Ascending aorta (tissue), 2 donors: Measurements from ENCODE around the gene KCTD19. TPM values are rescaled to one million over a fixed set of nuclear protein-coding genes. Genes with fewer than 3 reads are reported as not detected.

Source experiments
- DNase-seq, 2 donors: peaks; one replicate each; pipeline ENCODE4 v3.0.0-alpha.2; 2019; ENCODE audit warnings: low spot score in 2 of 2
- H3K27ac ChIP-seq, 2 donors: fragments of 200-600 bp; sonication (generic); one replicate each; pipeline ENCODE4 v1.5.1; 2016 to 2017; ENCODE audit warnings: mild to moderate bottlenecking in 1 of 2
- H3K27me3 ChIP-seq: fragments of 200-600 bp; sonication (generic); one replicate; pipeline ENCODE4 v1.5.1; 2017
- H3K36me3 ChIP-seq, 2 donors: fragments of 200-600 bp; sonication (generic); one replicate each; pipeline ENCODE4 v1.5.1; 2016
- H3K4me1 ChIP-seq, 2 donors: fragments of 200-600 bp; sonication (generic); one replicate each; pipeline ENCODE4 v1.5.1; 2016 to 2017; ENCODE audit warnings: mild to moderate bottlenecking in 1 of 2
- H3K4me3 ChIP-seq, 2 donors: fragments of 200-600 bp; sonication (generic); one replicate each; pipeline ENCODE4 v1.5.1; 2016 to 2017; ENCODE audit warnings: mild to moderate bottlenecking in 1 of 2
- H3K9me3 ChIP-seq, 2 donors: fragments of 200-600 bp; sonication (generic); one replicate each; pipeline ENCODE4 v1.5.1; 2016
- intact Hi-C: fragments of 100-400 bp; cut with DNase I; formaldehyde crosslinking; loops from one replicate; pipeline ENCODE4 v1.15.1; 2023
- total RNA-seq: library from RNA; depleted of rRNA; stranded (reverse); fragments of >200 nt; gene quantifications from one replicate; pipeline ENCODE4 v1.1.0, GENCODE V29; 2016
- TF ChIP-seq, protein P1 (sequence below), 3 experiments: fragments of 200-600 bp in 2 of 3; fragments of 450-650 bp in 1 of 3; sonication (generic) in 2 of 3; IDR thresholded peaks; one replicate each; pipeline ENCODE4 v1.5.1; 2016 to 2019; ENCODE audit warnings: antibody characterized with exemption in 3 of 3, mild to moderate bottlenecking in 1 of 3, moderate library complexity in 1 of 3

The KCTD19 gene
- total RNA-seq, 1 donor from 2014 or later = not detected

- intact Hi-C loops = no loop called here
- H3K27me3 ChIP-seq = no peaks in the 10 kb centered on the region
- DNase-seq = no peak
- no peak overlapping the region for H3K4me3 ChIP-seq
- H3K4me1 ChIP-seq = no peaks in the 10 kb centered on the region
- TF ChIP-seq, protein P1, sequence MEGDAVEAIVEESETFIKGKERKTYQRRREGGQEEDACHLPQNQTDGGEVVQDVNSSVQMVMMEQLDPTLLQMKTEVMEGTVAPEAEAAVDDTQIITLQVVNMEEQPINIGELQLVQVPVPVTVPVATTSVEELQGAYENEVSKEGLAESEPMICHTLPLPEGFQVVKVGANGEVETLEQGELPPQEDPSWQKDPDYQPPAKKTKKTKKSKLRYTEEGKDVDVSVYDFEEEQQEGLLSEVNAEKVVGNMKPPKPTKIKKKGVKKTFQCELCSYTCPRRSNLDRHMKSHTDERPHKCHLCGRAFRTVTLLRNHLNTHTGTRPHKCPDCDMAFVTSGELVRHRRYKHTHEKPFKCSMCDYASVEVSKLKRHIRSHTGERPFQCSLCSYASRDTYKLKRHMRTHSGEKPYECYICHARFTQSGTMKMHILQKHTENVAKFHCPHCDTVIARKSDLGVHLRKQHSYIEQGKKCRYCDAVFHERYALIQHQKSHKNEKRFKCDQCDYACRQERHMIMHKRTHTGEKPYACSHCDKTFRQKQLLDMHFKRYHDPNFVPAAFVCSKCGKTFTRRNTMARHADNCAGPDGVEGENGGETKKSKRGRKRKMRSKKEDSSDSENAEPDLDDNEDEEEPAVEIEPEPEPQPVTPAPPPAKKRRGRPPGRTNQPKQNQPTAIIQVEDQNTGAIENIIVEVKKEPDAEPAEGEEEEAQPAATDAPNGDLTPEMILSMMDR (IDR thresholded peaks at IDR 0.05) = no peak
- no peaks in the 10 kb centered on the region for H3K36me3 ChIP-seq
- no peak overlapping the region for H3K27ac ChIP-seq
- H3K9me3 ChIP-seq = no peaks in the 10 kb centered on the region
Observed at GRCh38 chr16:67255553-67256221, 70.9 kb downstream of the KCTD19 start.

GRCh38 chr16:67254801-67255552 is 71.6 kb downstream of the KCTD19 start:
- no peak for DNase-seq
- intact Hi-C loops = no loop called here
- H3K27ac ChIP-seq = no peak overlapping the region

GRCh38 chr16:67252609-67253497 is 73.7 kb downstream of the KCTD19 start:
- intact Hi-C loops = no loop called here
- DNase-seq = no peak
- TF ChIP-seq, protein P1 (IDR thresholded peaks at IDR 0.05) = no peak

More at GRCh38 chr16:67254801-67255552, 71.6 kb downstream of the KCTD19 start:
- Histone ChIP-seq H3K4me1 (no peaks in the 10 kb centered on the region), H3K9me3 (no peaks in the 10 kb centered on the region), H3K27me3 (no peaks in the 10 kb centered on the region), H3K36me3 (no peaks in the 10 kb centered on the region), H3K4me3 (no peak overlapping the region)
- TF ChIP-seq, protein P1 (IDR thresholded peaks at IDR 0.05) = no peak

GRCh38 chr16:67250045-67250327 is 76.6 kb downstream of the KCTD19 start:
- Histone ChIP-seq H3K4me3 (no peak overlapping the region), H3K27me3 (peaks cover 6% of the 10 kb centered on the region), H3K27ac (no peak overlapping the region), H3K9me3 (no peaks in the 10 kb centered on the region), H3K36me3 (no peaks in the 10 kb centered on the region), H3K4me1 (peaks cover 22 to 26% of the 10 kb centered on the region in 2 donors)
- TF ChIP-seq, protein P1 (IDR thresholded peaks at IDR 0.05) = no peak
- no peak for DNase-seq
- intact Hi-C loops = no loop called here

More at GRCh38 chr16:67252609-67253497, 73.7 kb downstream of the KCTD19 start:
- peaks cover 6% of the 10 kb centered on the region for H3K27me3 ChIP-seq
- no peaks in the 10 kb centered on the region for H3K36me3 ChIP-seq
- H3K27ac ChIP-seq = no peak overlapping the region
- peaks cover 10 to 15% of the 10 kb centered on the region in 2 donors for H3K4me1 ChIP-seq
- H3K4me3 ChIP-seq = no peak overlapping the region
- H3K9me3 ChIP-seq = no peaks in the 10 kb centered on the region

GRCh38 chr16:67249178-67250044 is 77.1 kb downstream of the KCTD19 start:
- peaks cover 6% of the 10 kb centered on the region for H3K27me3 ChIP-seq
- H3K4me3 ChIP-seq = peak overlapping the region; percentile 69 to 71
- H3K27ac ChIP-seq = no peak overlapping the region
- intact Hi-C loops = loop anchor here (10.0 kb wide), 3 partner anchors 415 to 595 kb away; partner anchors contain the start of genes ACD, C16orf86, CENPT and ENKD1
- DNase-seq = no peak
- H3K9me3 ChIP-seq = no peaks in the 10 kb centered on the region
- TF ChIP-seq, protein P1 (IDR thresholded peaks at IDR 0.05) = no peak
- H3K36me3 ChIP-seq = no peaks in the 10 kb centered on the region
- H3K4me1 ChIP-seq = peaks cover 25 to 31% of the 10 kb centered on the region in 2 donors
